ENCODE results near the gene DOC2B. TPM values are rescaled to one million over a fixed set of nuclear protein-coding genes. Genes with fewer than 3 reads are reported as not detected.
"Not testable (repeated sequence)": the region's sequence is repeated elsewhere in the genome, so short reads cannot be mapped to it uniquely, and the experiment has no call there.

DOC2B gene
- total RNA-seq, 5 donors from 2014 or later (not counting 1 experiment from before 2014, with no cell fraction given), result 0.05 to 0.16 (median 0.09) TPM; not detected in 2

DNA sequence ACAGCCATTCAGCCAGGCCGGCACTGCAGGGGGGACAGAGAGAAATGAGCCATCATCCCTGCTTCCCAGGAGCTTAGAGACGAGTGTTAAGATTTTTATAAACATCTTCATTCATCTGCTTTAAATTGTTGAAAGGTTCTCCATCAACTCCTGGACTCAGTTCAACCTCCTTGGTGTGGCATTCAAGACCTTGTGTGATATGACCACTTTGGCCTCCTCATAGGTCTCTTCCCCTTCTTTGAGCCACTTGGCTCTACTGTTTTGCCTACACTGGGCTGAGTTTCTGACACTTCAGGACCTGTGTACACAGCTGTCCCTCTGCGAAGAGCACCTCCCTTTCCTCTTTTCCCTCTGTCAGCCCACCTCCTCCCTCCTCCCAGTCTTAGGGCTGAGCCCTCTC, 4.3 kb downstream of the DOC2B start:
- H3K27me3 ChIP-seq (replicated peaks in 1 of 2; ENCODE audit: control insufficient read depth in 2 of 2, extremely low read depth in 1 of 2, insufficient read depth in 2 of 2, low read length in 1 of 2), result peaks cover 0 to 59% of the 10 kb centered on the region in 2 experiments
- H3K36me3 ChIP-seq (ENCODE audit: control insufficient read depth in 2 of 2, extremely low read depth in 1 of 2, insufficient read depth in 1 of 2, low read length in 1 of 2), result no peaks in the 10 kb centered on the region
- ChIA-PET CTCF (no interaction called here), POLR2A (interaction anchor here in 1 of 2 donors (0.7 kb wide), 1 partner anchor 22 kb away, joined by 3 read pairs; no protein-coding TSS in a partner anchor)
- Mint-ChIP-seq H3K27ac (no peak overlapping the region), H3K4me3 (no peak overlapping the region), H3K4me1 (peaks cover 0 to 4% (median 2%) of the 10 kb centered on the region in 3 donors), H3K27me3 (peaks cover 18 to 32% of the 10 kb centered on the region in 2 donors), H3K9me3 (no peaks in the 10 kb centered on the region), H3K36me3 (no peaks in the 10 kb centered on the region)
- H3K27ac ChIP-seq (ENCODE audit: low read length), result no peak overlapping the region
- ATAC-seq (replicated peaks in 1 of 4) (no peak), DNase-seq (no peak)
- peaks cover 0 to 7% of the 10 kb centered on the region in 2 experiments for H3K4me1 ChIP-seq (ENCODE audit: control insufficient read depth in 1 of 2, extremely low read depth in 1 of 2, insufficient read depth in 2 of 2, low read length in 2 of 2)
- H3K9me3 ChIP-seq, result no peaks in the 10 kb centered on the region
- no peak overlapping the region for H3K4me3 ChIP-seq (ENCODE audit: control insufficient read depth in 1 of 2, extremely low read depth in 1 of 2, low read length in 1 of 2)
- 83% methylated on average over 1 of the region's 3 CpGs for WGBS (ENCODE audit: insufficient coverage)

GRCh38 chr17:173166-173911, 8.1 kb downstream of the DOC2B start:
- CTCF ChIA-PET, result no interaction called here
- DNase-seq (no peak), ATAC-seq (replicated peaks in 1 of 4) (no peak)

DNA sequence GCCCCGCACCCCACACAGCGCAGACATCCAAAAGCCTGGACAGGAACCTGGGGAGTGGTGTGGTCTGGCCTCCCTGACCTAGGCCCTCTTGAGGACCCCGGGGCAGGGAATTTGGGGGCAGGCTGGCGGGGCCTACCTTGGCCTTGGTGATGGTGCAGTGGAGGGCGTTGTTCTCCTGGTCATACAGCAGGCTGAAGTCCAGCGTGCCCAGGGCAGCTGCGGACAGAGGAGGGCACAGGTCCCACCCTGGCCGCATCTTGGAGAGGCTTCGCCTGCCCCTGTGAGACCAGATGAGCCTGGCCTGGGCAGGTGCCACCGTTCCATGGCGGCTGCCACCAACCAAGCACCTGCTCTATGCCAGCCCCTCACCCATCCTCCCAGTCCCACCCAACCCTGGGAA, 9.0 kb downstream of the DOC2B start:
- no peak overlapping the region for H3K4me3 Mint-ChIP-seq
- ChIA-PET CTCF (no interaction called here), POLR2A (no interaction called here)
- H3K27me3 Mint-ChIP-seq, result peaks cover 4 to 6% of the 10 kb centered on the region in 2 donors
- no peaks in the 10 kb centered on the region for H3K36me3 Mint-ChIP-seq
- H3K27ac ChIP-seq (ENCODE audit: low read length), result no peak overlapping the region
- no peaks in the 10 kb centered on the region for H3K4me1 ChIP-seq (ENCODE audit: control insufficient read depth in 1 of 2, extremely low read depth in 1 of 2, insufficient read depth in 2 of 2, low read length in 2 of 2)
- peaks cover 0 to 34% of the 10 kb centered on the region in 2 experiments for H3K27me3 ChIP-seq (replicated peaks in 1 of 2; ENCODE audit: control insufficient read depth in 2 of 2, extremely low read depth in 1 of 2, insufficient read depth in 2 of 2, low read length in 1 of 2)
- no peak for DNase-seq
- H3K36me3 ChIP-seq (ENCODE audit: control insufficient read depth in 2 of 2, extremely low read depth in 1 of 2, insufficient read depth in 1 of 2, low read length in 1 of 2), result no peaks in the 10 kb centered on the region
- 94% methylated on average over 8 of the region's 11 CpGs for WGBS (ENCODE audit: insufficient coverage)
- H3K4me1 Mint-ChIP-seq, result no peaks in the 10 kb centered on the region
- no peaks in the 10 kb centered on the region for H3K9me3 ChIP-seq
- no peak for ATAC-seq (replicated peaks in 1 of 4)
- no peak overlapping the region for H3K4me3 ChIP-seq (ENCODE audit: control insufficient read depth in 1 of 2, extremely low read depth in 1 of 2, low read length in 1 of 2)
- H3K9me3 Mint-ChIP-seq, result no peaks in the 10 kb centered on the region
- H3K27ac Mint-ChIP-seq, result no peak overlapping the region

More at GRCh38 chr17:173166-173911, 8.1 kb downstream of the DOC2B start:
- 63% methylated on average over 8 of the region's 10 CpGs for WGBS (ENCODE audit: insufficient coverage)
- no peaks in the 10 kb centered on the region for H3K36me3 Mint-ChIP-seq
- H3K4me1 ChIP-seq (ENCODE audit: control insufficient read depth in 1 of 2, extremely low read depth in 1 of 2, insufficient read depth in 2 of 2, low read length in 2 of 2), result no peaks in the 10 kb centered on the region
- H3K27me3 Mint-ChIP-seq, result peaks cover 12 to 14% of the 10 kb centered on the region in 2 donors
- H3K4me3 Mint-ChIP-seq, result no peak overlapping the region
- no peak overlapping the region for H3K27ac ChIP-seq (ENCODE audit: low read length)
- no peaks in the 10 kb centered on the region for H3K9me3 ChIP-seq
- no peaks in the 10 kb centered on the region for H3K4me1 Mint-ChIP-seq
- no peaks in the 10 kb centered on the region for H3K36me3 ChIP-seq (ENCODE audit: control insufficient read depth in 2 of 2, extremely low read depth in 1 of 2, insufficient read depth in 1 of 2, low read length in 1 of 2)
- POLR2A ChIA-PET, result no interaction called here
- no peaks in the 10 kb centered on the region for H3K9me3 Mint-ChIP-seq
- H3K27me3 ChIP-seq (replicated peaks in 1 of 2; ENCODE audit: control insufficient read depth in 2 of 2, extremely low read depth in 1 of 2, insufficient read depth in 2 of 2, low read length in 1 of 2), result peaks cover 0 to 44% of the 10 kb centered on the region in 2 experiments
- no peak overlapping the region for H3K27ac Mint-ChIP-seq
- H3K4me3 ChIP-seq (ENCODE audit: control insufficient read depth in 1 of 2, extremely low read depth in 1 of 2, low read length in 1 of 2), result no peak overlapping the region

- Histone ChIP-seq H3K27me3 (replicated peaks in 1 of 2; ENCODE audit: control insufficient read depth in 2 of 2, extremely low read depth in 1 of 2, insufficient read depth in 2 of 2, low read length in 1 of 2) (peaks cover 0 to 29% of the 10 kb centered on the region in 2 experiments), H3K4me3 (ENCODE audit: control insufficient read depth in 1 of 2, extremely low read depth in 1 of 2, low read length in 1 of 2) (no peak overlapping the region), H3K4me1 (ENCODE audit: control insufficient read depth in 1 of 2, extremely low read depth in 1 of 2, insufficient read depth in 2 of 2, low read length in 2 of 2) (no peaks in the 10 kb centered on the region), H3K36me3 (ENCODE audit: control insufficient read depth in 2 of 2, extremely low read depth in 1 of 2, insufficient read depth in 1 of 2, low read length in 1 of 2) (no peaks in the 10 kb centered on the region), H3K9me3 (no peaks in the 10 kb centered on the region), H3K27ac (ENCODE audit: low read length) (no peak overlapping the region)
- no peak overlapping the region for H3K4me3 Mint-ChIP-seq
- no peak for DNase-seq
- peaks cover 2 to 3% of the 10 kb centered on the region in 2 donors for H3K27me3 Mint-ChIP-seq
- no peaks in the 10 kb centered on the region for H3K36me3 Mint-ChIP-seq
- ChIA-PET CTCF (no interaction called here), POLR2A (no interaction called here)
- no peak overlapping the region for H3K27ac Mint-ChIP-seq
- ATAC-seq (replicated peaks in 1 of 4), result no peak
- 87% methylated on average over 9 of the region's 13 CpGs for WGBS (ENCODE audit: insufficient coverage)
- no peaks in the 10 kb centered on the region for H3K9me3 Mint-ChIP-seq
- no peaks in the 10 kb centered on the region for H3K4me1 Mint-ChIP-seq
Measured at GRCh38 chr17:171871-172270, 9.6 kb downstream of the DOC2B start.

- Histone ChIP-seq H3K9me3 (no peaks in the 10 kb centered on the region), H3K4me3 (ENCODE audit: control insufficient read depth in 1 of 2, extremely low read depth in 1 of 2, low read length in 1 of 2) (no peak overlapping the region), H3K27me3 (replicated peaks in 1 of 2; ENCODE audit: control insufficient read depth in 2 of 2, extremely low read depth in 1 of 2, insufficient read depth in 2 of 2, low read length in 1 of 2) (peaks cover 0 to 23% of the 10 kb centered on the region in 2 experiments), H3K4me1 (ENCODE audit: control insufficient read depth in 1 of 2, extremely low read depth in 1 of 2, insufficient read depth in 2 of 2, low read length in 2 of 2) (no peaks in the 10 kb centered on the region), H3K36me3 (ENCODE audit: control insufficient read depth in 2 of 2, extremely low read depth in 1 of 2, insufficient read depth in 1 of 2, low read length in 1 of 2) (no peaks in the 10 kb centered on the region), H3K27ac (ENCODE audit: low read length) (no peak overlapping the region)
- ATAC-seq (replicated peaks in 1 of 4) (no peak), DNase-seq (no peak)
- ChIA-PET POLR2A (no interaction called here), CTCF (no interaction called here)
- Mint-ChIP-seq H3K4me3 (no peak overlapping the region), H3K36me3 (no peaks in the 10 kb centered on the region), H3K4me1 (no peaks in the 10 kb centered on the region), H3K27ac (no peak overlapping the region), H3K9me3 (no peaks in the 10 kb centered on the region), H3K27me3 (peaks cover 2 to 3% of the 10 kb centered on the region in 2 donors)
- WGBS (ENCODE audit: insufficient coverage), result 76% methylated on average over 4 of the region's 6 CpGs
Measured at GRCh38 chr17:170130-170670, 11.2 kb downstream of the DOC2B start.

DNA sequence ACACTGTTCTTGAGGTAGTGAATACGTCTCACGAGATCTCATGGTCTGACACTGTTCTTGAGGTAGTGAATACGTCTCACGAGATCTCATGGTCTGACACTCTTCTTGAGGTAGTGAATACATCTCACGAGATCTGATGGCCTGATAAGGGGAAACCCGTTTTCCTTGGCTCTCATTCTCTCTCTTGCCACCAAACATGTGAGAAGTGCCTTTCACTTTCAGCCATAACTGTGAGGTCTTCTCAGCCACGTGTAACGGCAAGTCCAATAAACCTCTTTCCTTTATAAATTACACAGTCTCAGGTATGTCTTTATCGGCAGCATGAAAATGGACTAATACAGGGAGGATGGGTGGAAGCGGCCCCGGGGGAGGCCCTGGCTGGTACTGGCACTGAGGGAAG, 12.8 kb downstream of the DOC2B start:
- H3K27me3 Mint-ChIP-seq; H3K4me1 ChIP-seq (ENCODE audit: control insufficient read depth in 1 of 2, extremely low read depth in 1 of 2, insufficient read depth in 2 of 2, low read length in 2 of 2); POLR2A ChIA-PET; H3K9me3 ChIP-seq; H3K27ac Mint-ChIP-seq; H3K27ac ChIP-seq (ENCODE audit: low read length); ATAC-seq (replicated peaks in 1 of 4); H3K4me3 Mint-ChIP-seq; H3K36me3 Mint-ChIP-seq; H3K36me3 ChIP-seq (ENCODE audit: control insufficient read depth in 2 of 2, extremely low read depth in 1 of 2, insufficient read depth in 1 of 2, low read length in 1 of 2); CTCF ChIA-PET; H3K9me3 Mint-ChIP-seq; H3K4me3 ChIP-seq (ENCODE audit: control insufficient read depth in 1 of 2, extremely low read depth in 1 of 2, low read length in 1 of 2); DNase-seq; H3K4me1 Mint-ChIP-seq: not testable (repeated sequence)
- H3K27me3 ChIP-seq (replicated peaks in 1 of 2; ENCODE audit: control insufficient read depth in 2 of 2, extremely low read depth in 1 of 2, insufficient read depth in 2 of 2, low read length in 1 of 2), result peaks cover 0 to 22% of the 10 kb centered on the region in 2 experiments
- WGBS (ENCODE audit: insufficient coverage), result no CpG with 5 or more reads among the region's 11 CpGs
